ENCODE results near the gene TFR2. TPM values are rescaled to one million over a fixed set of nuclear protein-coding genes. Genes with fewer than 3 reads are reported as not detected.
"Not testable (repeated sequence)": the region's sequence is repeated elsewhere in the genome, so short reads cannot be mapped to it uniquely, and the experiment has no call there.

The TFR2 gene
- total and polyA plus RNA-seq, 7 experiments from 2014 or later, result 0.55 to 14.4 (median 3.1) TPM

DNA sequence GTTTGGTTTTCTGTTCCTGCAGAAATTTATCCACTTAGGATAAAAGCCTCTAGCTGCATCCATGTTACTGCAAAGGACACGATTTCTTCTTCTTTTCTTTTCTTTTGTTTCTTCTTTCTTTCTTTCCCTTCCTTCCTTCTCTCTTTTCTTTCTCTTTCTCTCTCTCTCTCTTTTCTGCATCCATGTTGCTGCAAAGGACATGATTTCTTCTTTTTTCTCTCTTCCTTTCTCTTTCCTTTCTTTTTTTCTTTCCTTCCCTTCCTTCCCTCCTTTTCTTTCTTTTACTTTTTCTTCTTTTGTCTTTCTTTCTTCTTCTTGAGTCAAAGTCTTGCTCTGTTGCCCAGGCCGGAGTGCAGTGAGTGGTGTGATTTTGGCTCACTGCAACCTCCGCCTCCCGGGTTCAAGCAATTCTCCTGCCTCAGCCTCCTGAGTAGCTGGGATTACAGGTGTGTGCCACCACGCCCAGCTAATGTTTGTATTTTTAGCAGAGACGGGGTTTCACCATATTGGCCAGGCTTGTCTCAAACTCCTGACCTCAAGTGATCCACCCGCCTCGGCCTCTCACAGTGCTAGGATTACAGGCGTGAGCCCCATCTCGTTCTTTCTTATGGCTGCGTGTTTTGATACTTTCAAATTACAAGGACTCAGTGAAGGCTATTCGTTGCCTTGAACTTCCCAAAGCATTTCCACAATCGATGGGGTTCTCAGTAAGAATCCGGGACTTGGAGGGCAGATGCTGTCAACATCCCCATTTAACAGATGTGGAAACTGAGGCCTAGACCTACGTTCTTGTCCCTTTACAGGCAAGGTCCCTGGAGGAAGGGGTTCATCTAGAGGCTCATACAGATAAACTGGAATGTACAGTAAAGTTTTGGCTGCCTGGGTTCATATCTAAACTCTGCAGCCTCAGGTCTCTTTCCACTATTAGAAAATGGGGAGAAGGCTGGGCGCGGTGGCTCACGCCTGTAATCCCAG lies 30.3 kb upstream of the TFR2 start:
- DNase-seq (no peak), ATAC-seq (no peak)
- Histone ChIP-seq H3K4me3 (ENCODE audit: low read length) (no peak overlapping the region), H3K4me1 (ENCODE audit: control insufficient read depth in 2 of 2, insufficient read depth in 2 of 2, low read length in 2 of 2) (no peaks in the 10 kb centered on the region), H3K27ac (ENCODE audit: low read depth, low read length) (no peak overlapping the region), H3K9me3 (ENCODE audit: control insufficient read depth in 2 of 3, low read length in 3 of 3) (no peaks in the 10 kb centered on the region), H3K36me3 (ENCODE audit: control insufficient read depth in 2 of 3, insufficient read depth in 3 of 3, low read length in 3 of 3) (peaks cover 0 to 9% (median 0%) of the 10 kb centered on the region in 3 experiments), H3K27me3 (ENCODE audit: control insufficient read depth in 2 of 2, insufficient read depth in 2 of 2, low read length in 2 of 2) (no peaks in the 10 kb centered on the region)
- Mint-ChIP-seq H3K9me3 (peaks cover 0 to 4% (median 0%) of the 10 kb centered on the region in 11 donors), H3K4me1 (peaks cover 4 to 19% (median 5%) of the 10 kb centered on the region in 7 donors), H3K36me3 (peaks cover 0 to 8% (median 0%) of the 10 kb centered on the region in 5 donors), H3K4me3 (peak overlapping the region in 4 of 10 donors; percentile 23 to 98 (median 38)), H3K27ac (peak overlapping the region in 2 of 9 donors; percentile 11 to 38), H3K27me3 (peaks cover 0 to 26% (median 0%) of the 10 kb centered on the region in 5 donors)
- CTCF ChIA-PET, result no interaction called here
- intact Hi-C loops (cut with micrococcal nuclease), result loop anchor here (2.0 to 10.0 kb wide), 2 partner anchors 15 to 573 kb away; partner anchors contain the start of genes ACTL6B (in 1 of the 2) and FIS1 (in 1 of the 2)
- POLR2A ChIA-PET, result interaction anchor here (0.6 to 1.1 kb wide), 3 partner anchors 7 to 73 kb away, joined by 3 to 5 read pairs (median 3); no protein-coding TSS in a partner anchor

GRCh38 chr7:100670074-100670473 lies 28.7 kb upstream of the TFR2 start:
- H3K4me3 ChIP-seq (ENCODE audit: low read length), result no peak overlapping the region
- peaks cover 0 to 31% (median 0%) of the 10 kb centered on the region in 5 donors for H3K27me3 Mint-ChIP-seq
- intact Hi-C loops (cut with micrococcal nuclease), result loop anchor here in 1 of 2 donors (10.0 kb wide), 1 partner anchor 575 kb away; the partner anchor contains the start of gene FIS1
- H3K9me3 ChIP-seq (ENCODE audit: control insufficient read depth in 2 of 3, low read length in 3 of 3), result no peaks in the 10 kb centered on the region
- H3K27ac ChIP-seq (ENCODE audit: low read depth, low read length), result no peak overlapping the region
- H3K4me3 Mint-ChIP-seq, result no peak overlapping the region
- peaks cover 0 to 4% (median 0%) of the 10 kb centered on the region in 11 donors for H3K9me3 Mint-ChIP-seq
- H3K27ac Mint-ChIP-seq, result no peak overlapping the region
- no peak for DNase-seq
- ATAC-seq, result no peak
- peaks cover 0 to 8% (median 0%) of the 10 kb centered on the region in 5 donors for H3K36me3 Mint-ChIP-seq
- H3K27me3 ChIP-seq (ENCODE audit: control insufficient read depth in 2 of 2, insufficient read depth in 2 of 2, low read length in 2 of 2), result no peaks in the 10 kb centered on the region
- no peaks in the 10 kb centered on the region for H3K4me1 ChIP-seq (ENCODE audit: control insufficient read depth in 2 of 2, insufficient read depth in 2 of 2, low read length in 2 of 2)
- H3K36me3 ChIP-seq (ENCODE audit: control insufficient read depth in 2 of 3, insufficient read depth in 3 of 3, low read length in 3 of 3), result peaks cover 0 to 5% (median 0%) of the 10 kb centered on the region in 3 experiments
- ChIA-PET POLR2A (interaction anchor here (0.7 to 1.3 kb wide), 2 partner anchors 11 to 18 kb away, joined by 3 to 6 read pairs; no protein-coding TSS in a partner anchor), CTCF (no interaction called here)
- H3K4me1 Mint-ChIP-seq, result peaks cover 0 to 15% (median 0%) of the 10 kb centered on the region in 7 donors

DNA sequence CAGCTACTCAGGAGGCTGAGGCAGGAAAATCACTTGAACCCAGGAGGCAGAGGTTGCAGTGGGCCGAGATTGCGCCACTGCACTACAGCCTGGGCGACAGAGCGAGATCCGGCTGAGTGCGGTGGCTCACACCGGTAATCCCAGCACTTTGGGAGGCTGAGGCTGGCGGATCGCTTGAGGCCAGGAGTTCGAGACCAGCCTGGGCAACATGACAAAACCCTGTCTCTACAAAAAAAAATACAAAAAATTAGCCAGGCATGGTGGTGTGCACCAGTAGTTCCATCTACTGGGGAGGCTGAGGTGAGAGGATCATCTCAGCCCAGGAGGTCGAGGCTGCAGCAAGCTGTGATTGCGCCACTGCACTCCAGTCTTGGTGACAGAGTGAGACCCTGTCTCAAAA lies 27.8 kb upstream of the TFR2 start:
- H3K36me3 ChIP-seq (ENCODE audit: control insufficient read depth in 2 of 3, insufficient read depth in 3 of 3, low read length in 3 of 3); H3K4me3 ChIP-seq (ENCODE audit: low read length); H3K9me3 ChIP-seq (ENCODE audit: control insufficient read depth in 2 of 3, low read length in 3 of 3); DNase-seq; H3K27me3 ChIP-seq (ENCODE audit: control insufficient read depth in 2 of 2, insufficient read depth in 2 of 2, low read length in 2 of 2); H3K4me1 ChIP-seq (ENCODE audit: control insufficient read depth in 2 of 2, insufficient read depth in 2 of 2, low read length in 2 of 2); H3K36me3 Mint-ChIP-seq; H3K4me3 Mint-ChIP-seq; CTCF ChIA-PET; H3K27ac Mint-ChIP-seq; intact Hi-C loops (cut with micrococcal nuclease); H3K9me3 Mint-ChIP-seq; H3K27ac ChIP-seq (ENCODE audit: low read depth, low read length); ATAC-seq: not testable (repeated sequence)
- Mint-ChIP-seq H3K4me1 (peaks cover 0 to 15% (median 0%) of the 10 kb centered on the region in 7 donors), H3K27me3 (peaks cover 0 to 31% (median 0%) of the 10 kb centered on the region in 5 donors)
- POLR2A ChIA-PET, result interaction anchor here (1.3 kb wide), 1 partner anchor 10 kb away, joined by 3 read pairs; no protein-coding TSS in a partner anchor

- intact Hi-C loops (cut with micrococcal nuclease), result no loop called here
- ATAC-seq, result no peak
- Histone ChIP-seq H3K36me3 (ENCODE audit: control insufficient read depth in 2 of 3, insufficient read depth in 3 of 3, low read length in 3 of 3) (no peaks in the 10 kb centered on the region), H3K4me3 (ENCODE audit: low read length) (no peak overlapping the region), H3K4me1 (ENCODE audit: control insufficient read depth in 2 of 2, insufficient read depth in 2 of 2, low read length in 2 of 2) (no peaks in the 10 kb centered on the region), H3K9me3 (ENCODE audit: control insufficient read depth in 2 of 3, low read length in 3 of 3) (no peaks in the 10 kb centered on the region), H3K27ac (ENCODE audit: low read depth, low read length) (no peak overlapping the region), H3K27me3 (ENCODE audit: control insufficient read depth in 2 of 2, insufficient read depth in 2 of 2, low read length in 2 of 2) (no peaks in the 10 kb centered on the region)
- peaks cover 0 to 8% (median 0%) of the 10 kb centered on the region in 5 donors for H3K36me3 Mint-ChIP-seq
- H3K27me3 Mint-ChIP-seq, result peaks cover 0 to 31% (median 0%) of the 10 kb centered on the region in 5 donors
- ChIA-PET POLR2A (interaction anchor here (0.6 to 1.6 kb wide), 2 partner anchors 42 to 52 kb away, joined by 3 to 4 read pairs; partner anchors contain the start of gene EPO), CTCF (no interaction called here)
- H3K9me3 Mint-ChIP-seq, result peaks cover 0 to 2% (median 0%) of the 10 kb centered on the region in 11 donors
- no peak overlapping the region for H3K27ac Mint-ChIP-seq
- no peak for DNase-seq
- H3K4me1 Mint-ChIP-seq, result peaks cover 0 to 11% (median 0%) of the 10 kb centered on the region in 7 donors
- no peak overlapping the region for H3K4me3 Mint-ChIP-seq
These were observed 26.7 kb upstream of the TFR2 start for GRCh38 chr7:100668069-100668449.

GRCh38 chr7:100667331-100668068 lies 26.1 kb upstream of the TFR2 start:
- Histone ChIP-seq H3K36me3 (ENCODE audit: control insufficient read depth in 2 of 3, insufficient read depth in 3 of 3, low read length in 3 of 3) (no peaks in the 10 kb centered on the region), H3K27me3 (ENCODE audit: control insufficient read depth in 2 of 2, insufficient read depth in 2 of 2, low read length in 2 of 2) (no peaks in the 10 kb centered on the region), H3K27ac (ENCODE audit: low read depth, low read length) (no peak overlapping the region), H3K9me3 (ENCODE audit: control insufficient read depth in 2 of 3, low read length in 3 of 3) (no peaks in the 10 kb centered on the region), H3K4me3 (ENCODE audit: low read length) (no peak overlapping the region), H3K4me1 (ENCODE audit: control insufficient read depth in 2 of 2, insufficient read depth in 2 of 2, low read length in 2 of 2) (no peaks in the 10 kb centered on the region)
- CTCF ChIA-PET, result no interaction called here
- Mint-ChIP-seq H3K9me3 (peaks cover 0 to 2% (median 0%) of the 10 kb centered on the region in 11 donors), H3K27me3 (peaks cover 0 to 31% (median 0%) of the 10 kb centered on the region in 5 donors), H3K4me3 (no peak overlapping the region), H3K4me1 (peaks cover 0 to 10% (median 0%) of the 10 kb centered on the region in 7 donors), H3K27ac (no peak overlapping the region), H3K36me3 (peaks cover 0 to 8% (median 0%) of the 10 kb centered on the region in 5 donors)
- intact Hi-C loops (cut with micrococcal nuclease), result no loop called here
- DNase-seq (no peak), ATAC-seq (no peak)
- POLR2A ChIA-PET, result interaction anchor here (0.6 to 1.6 kb wide), 2 partner anchors 41 to 53 kb away, joined by 3 to 4 read pairs; partner anchors contain the start of gene EPO

GRCh38 chr7:100665168-100665726 lies 23.9 kb upstream of the TFR2 start:
- Mint-ChIP-seq H3K9me3 (peaks cover 0 to 2% (median 0%) of the 10 kb centered on the region in 11 donors), H3K4me3 (no peak overlapping the region), H3K27me3 (peaks cover 0 to 24% (median 5%) of the 10 kb centered on the region in 5 donors), H3K27ac (no peak overlapping the region), H3K36me3 (peaks cover 0 to 8% (median 0%) of the 10 kb centered on the region in 5 donors), H3K4me1 (peaks cover 0 to 10% (median 0%) of the 10 kb centered on the region in 7 donors)
- Histone ChIP-seq H3K4me3 (ENCODE audit: low read length) (no peak overlapping the region), H3K27ac (ENCODE audit: low read depth, low read length) (no peak overlapping the region), H3K9me3 (ENCODE audit: control insufficient read depth in 2 of 3, low read length in 3 of 3) (no peaks in the 10 kb centered on the region), H3K27me3 (ENCODE audit: control insufficient read depth in 2 of 2, insufficient read depth in 2 of 2, low read length in 2 of 2) (no peaks in the 10 kb centered on the region), H3K36me3 (ENCODE audit: control insufficient read depth in 2 of 3, insufficient read depth in 3 of 3, low read length in 3 of 3) (no peaks in the 10 kb centered on the region), H3K4me1 (ENCODE audit: control insufficient read depth in 2 of 2, insufficient read depth in 2 of 2, low read length in 2 of 2) (no peaks in the 10 kb centered on the region)
- DNase-seq (no peak), ATAC-seq (no peak)
- intact Hi-C loops (cut with micrococcal nuclease), result no loop called here
- POLR2A ChIA-PET, result interaction anchor here (2.1 kb wide), 1 partner anchor 7 kb away, joined by 5 read pairs; no protein-coding TSS in a partner anchor
- CTCF ChIA-PET, result no interaction called here
